ENCODE measurements around the gene ABO.
"Not testable (repeated sequence)": the region's sequence is repeated elsewhere in the genome, so short reads cannot be mapped to it uniquely, and the experiment has no call there.

ABO gene

GRCh38 chr9:133205996-133206931, 68.7 kb downstream of the ABO start:
- DNase-seq (ENCODE audit: low read depth in 2 of 2), result no peak

GRCh38 chr9:133205481-133205887, 69.5 kb downstream of the ABO start:
- not testable (repeated sequence) for DNase-seq (ENCODE audit: low read depth in 2 of 2)

Measured in stimulated activated CD4-positive, alpha-beta T cell treated with anti-CD3 and anti-CD28 coated beads, Interleukin-12 subunit alpha, Interleukin-12 subunit beta, amount 100 ng/mL, for 24 hours (primary cell).